PC-9 (cell line): Measurements from ENCODE around the gene FAT1. TPM values are rescaled to one million over a fixed set of nuclear protein-coding genes. Genes with fewer than 3 reads are reported as not detected.
A peak's percentile ranks its signal among the peaks of the same experiment; 100 is the strongest.

Experiments used
- BruUV-seq: library from RNA; stranded (reverse); fragments of 400-500 nt; replicated peaks from 2 replicates; lab custom pipeline; 2021; lab: Mats Ljungman, UMichigan
- CTCF ChIA-PET: fragments of 300-600 bp; sonication (Branson Sonifier 250); formaldehyde crosslinking; loops from one replicate; lab custom pipeline; 2022; ENCODE audit warnings: antibody characterized with exemption; lab: Charles Lee
- POLR2A ChIA-PET: fragments of 300-600 bp; sonication (Branson Sonifier 250); formaldehyde crosslinking; loops from one replicate; lab custom pipeline; 2022; ENCODE audit warnings: antibody characterized with exemption; ENCODE audit not compliant: unreplicated experiment; lab: Charles Lee
- DNase-seq, 2 experiments: peaks; one replicate each; pipeline versions ENCODE4 v3.0.0 to v3.0.0-alpha.2; 2015 to 2022; ENCODE audit warnings: mixed read lengths in 1 of 2
- H2AFZ ChIP-seq: fragments of 200-600 bp; sonication (generic); 2 replicates; pipeline ENCODE4 v1.8.1; 2017; ENCODE audit warnings: antibody characterized with exemption
- H3F3A ChIP-seq: fragments of 200-600 bp; sonication (generic); 2 replicates; pipeline ENCODE4 v1.8.1; 2017; ENCODE audit warnings: antibody characterized with exemption, mild to moderate bottlenecking, low read depth; ENCODE audit not compliant: insufficient read depth
- H3K27ac ChIP-seq: fragments of 200-600 bp; sonication (generic); 2 replicates; pipeline ENCODE4 v1.6.1; 2016; ENCODE audit warnings: mixed run types
- H3K27me3 ChIP-seq: fragments of 200-600 bp; sonication (generic); 2 replicates; pipeline ENCODE4 v1.6.1; 2016; ENCODE audit warnings: low read depth, mixed run types; ENCODE audit not compliant: insufficient read depth
- H3K36me3 ChIP-seq: fragments of 200-600 bp; sonication (generic); 2 replicates; pipeline ENCODE4 v1.6.1; 2016; ENCODE audit warnings: low read depth, mixed run types
- H3K4me1 ChIP-seq: fragments of 200-600 bp; sonication (generic); replicated peaks from 2 replicates; pipeline ENCODE4 v1.6.1; 2016; ENCODE audit warnings: mixed run types; ENCODE audit not compliant: insufficient read depth
- H3K4me2 ChIP-seq: fragments of 200-600 bp; sonication (generic); 2 replicates; pipeline ENCODE4 v1.6.1; 2017; ENCODE audit warnings: mixed run types
- H3K4me3 ChIP-seq: fragments of 200-600 bp; sonication (generic); 2 replicates; pipeline ENCODE4 v1.6.1; 2016; ENCODE audit warnings: mixed run types
- H3K79me2 ChIP-seq: fragments of 200-600 bp; sonication (generic); 2 replicates; pipeline ENCODE4 v1.6.1; 2017; ENCODE audit warnings: low read depth, mixed run types
- H3K9me2 ChIP-seq: fragments of 200-600 bp; sonication (generic); 2 replicates; pipeline ENCODE4 v1.8.1; 2017; ENCODE audit warnings: mild to moderate bottlenecking; ENCODE audit not compliant: insufficient read depth
- H3K9me3 ChIP-seq: fragments of 200-600 bp; sonication (generic); 2 replicates; pipeline ENCODE4 v1.8.1; 2016; ENCODE audit warnings: low read depth; ENCODE audit not compliant: insufficient read depth
- H4K20me1 ChIP-seq: fragments of 200-600 bp; sonication (generic); 2 replicates; pipeline ENCODE4 v1.8.1; 2017; ENCODE audit not compliant: insufficient read depth
- EZH2 ChIP-seq: fragments of 200-600 bp; sonication (generic); IDR thresholded peaks from 2 replicates; pipeline ENCODE4 v1.8.0; 2017; ENCODE audit warnings: antibody characterized with exemption, low read depth
- intact Hi-C: fragments of 100-400 bp; cut with micrococcal nuclease; formaldehyde crosslinking; loops from one replicate; pipeline ENCODE4 v1.10.0; 2022; ENCODE audit not compliant: unreplicated experiment
- total RNA-seq: library from RNA; stranded (reverse); gene quantifications from 2 replicates; pipeline ENCODE4 v1.2.3, GENCODE V29; 2021
- TF ChIP-seq, protein P1 (sequence below): fragments of 200-600 bp; sonication (generic); conservative IDR thresholded peaks from 2 replicates; pipeline ENCODE4 v1.6.1; 2017; ENCODE audit warnings: mixed run types, antibody characterized with exemption, mild to moderate bottlenecking, moderate library complexity

The FAT1 gene
- total RNA-seq, 1 experiment from 2014 or later, result 73.2 TPM

DNA sequence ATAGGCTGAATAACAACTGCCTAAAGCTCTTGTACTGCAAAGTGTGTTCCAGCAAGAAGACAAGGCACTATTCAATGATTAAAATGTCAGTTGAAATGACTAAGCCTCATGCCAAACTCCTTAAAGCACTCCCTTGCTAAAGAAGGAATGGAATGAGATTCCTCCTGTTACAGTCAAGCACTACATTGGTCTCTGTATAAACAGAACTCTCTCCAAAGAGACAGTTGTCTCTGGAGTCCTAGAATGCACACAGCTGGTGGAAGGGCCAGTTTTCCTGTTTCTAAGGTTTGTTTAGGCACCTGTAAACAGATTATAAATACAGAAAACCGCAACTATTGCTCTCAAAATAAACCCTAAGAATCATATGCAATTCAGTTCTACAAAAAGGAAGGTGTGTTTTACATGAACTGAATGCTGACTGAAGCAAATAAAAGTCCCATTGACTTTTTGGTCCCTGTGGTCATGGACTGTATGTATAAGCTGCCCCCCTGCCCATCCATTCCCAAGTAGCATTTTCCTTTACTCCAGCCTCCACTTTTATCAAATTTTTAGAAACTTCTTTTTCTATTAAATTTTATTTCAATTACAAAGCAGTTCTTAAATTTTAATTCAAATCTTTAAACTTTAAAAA lies 47.0 kb downstream of the FAT1 start:
- Histone ChIP-seq H3K27me3 (no peaks in the 10 kb centered on the region), H3K4me1 (no peaks in the 10 kb centered on the region), H3K79me2 (no peaks in the 10 kb centered on the region; the same call in 1 of the 2 replicates), H3K4me3 (no peak overlapping the region), H3K9me3 (no peaks in the 10 kb centered on the region), H3K36me3 (no peaks in the 10 kb centered on the region), H2AFZ (no peak overlapping the region), H3F3A (0 out of 2 replicates have a peak, but pooled peaks cover 6% of the 10 kb centered on the region), H3K4me2 (no peak overlapping the region), H4K20me1 (no peaks in the 10 kb centered on the region), H3K27ac (no peak overlapping the region), H3K9me2 (no peaks in the 10 kb centered on the region)
- intact Hi-C loops, result loop anchor here (1.0 to 5.0 kb wide), 3 partner anchors 9 to 48 kb away; no protein-coding TSS in a partner anchor
- BruUV-seq, result no TSS peak
- TF ChIP-seq EZH2, result no peak
- TF ChIP-seq, protein P1, sequence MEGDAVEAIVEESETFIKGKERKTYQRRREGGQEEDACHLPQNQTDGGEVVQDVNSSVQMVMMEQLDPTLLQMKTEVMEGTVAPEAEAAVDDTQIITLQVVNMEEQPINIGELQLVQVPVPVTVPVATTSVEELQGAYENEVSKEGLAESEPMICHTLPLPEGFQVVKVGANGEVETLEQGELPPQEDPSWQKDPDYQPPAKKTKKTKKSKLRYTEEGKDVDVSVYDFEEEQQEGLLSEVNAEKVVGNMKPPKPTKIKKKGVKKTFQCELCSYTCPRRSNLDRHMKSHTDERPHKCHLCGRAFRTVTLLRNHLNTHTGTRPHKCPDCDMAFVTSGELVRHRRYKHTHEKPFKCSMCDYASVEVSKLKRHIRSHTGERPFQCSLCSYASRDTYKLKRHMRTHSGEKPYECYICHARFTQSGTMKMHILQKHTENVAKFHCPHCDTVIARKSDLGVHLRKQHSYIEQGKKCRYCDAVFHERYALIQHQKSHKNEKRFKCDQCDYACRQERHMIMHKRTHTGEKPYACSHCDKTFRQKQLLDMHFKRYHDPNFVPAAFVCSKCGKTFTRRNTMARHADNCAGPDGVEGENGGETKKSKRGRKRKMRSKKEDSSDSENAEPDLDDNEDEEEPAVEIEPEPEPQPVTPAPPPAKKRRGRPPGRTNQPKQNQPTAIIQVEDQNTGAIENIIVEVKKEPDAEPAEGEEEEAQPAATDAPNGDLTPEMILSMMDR, result no peak
- POLR2A ChIA-PET, result no interaction called here
- CTCF ChIA-PET, result interaction anchor here (0.7 kb wide), 1 partner anchor 25 kb away, joined by 5 read pairs; no protein-coding TSS in a partner anchor
- DNase-seq, result peak; percentile 45 to 72

DNA sequence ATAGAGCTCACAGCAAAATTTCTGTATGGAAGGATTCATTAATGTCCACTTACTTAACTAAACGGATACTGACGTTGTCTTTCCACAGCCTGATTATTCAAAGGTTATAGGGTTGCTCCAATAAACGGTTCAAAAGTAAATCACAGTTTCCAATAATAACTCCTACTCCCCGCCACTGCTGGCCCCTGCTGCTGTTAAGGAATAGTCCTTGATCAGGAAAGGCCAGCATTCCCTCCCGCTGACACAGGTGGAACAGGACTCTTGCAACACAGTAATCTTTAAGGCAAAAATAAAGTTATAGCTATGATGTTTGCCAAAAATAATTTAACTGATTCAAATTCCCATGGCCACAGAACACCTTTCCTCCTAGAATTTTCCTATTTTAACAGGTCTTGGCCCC lies 53.9 kb downstream of the FAT1 start:
- no TSS peak for BruUV-seq
- no peak overlapping the region for H3K4me2 ChIP-seq
- H3K4me1 ChIP-seq, result no peaks in the 10 kb centered on the region
- H3K27ac ChIP-seq, result no peak overlapping the region
- H3K9me3 ChIP-seq, result no peaks in the 10 kb centered on the region
- ChIA-PET CTCF (interaction anchor here (1.0 to 1.1 kb wide), 2 partner anchors 54 to 747 kb away, joined by 3 to 4 read pairs; partner anchors contain the start of gene FAT1), POLR2A (no interaction called here)
- H3F3A ChIP-seq, result 0 out of 2 replicates have a peak, but pooled peaks cover 3% of the 10 kb centered on the region
- H3K79me2 ChIP-seq, result no peaks in the 10 kb centered on the region
- H4K20me1 ChIP-seq, result no peaks in the 10 kb centered on the region
- intact Hi-C loops, result loop anchor here (1.0 kb wide), 1 partner anchor 56 kb away; no protein-coding TSS in a partner anchor
- H3K36me3 ChIP-seq, result no peaks in the 10 kb centered on the region
- DNase-seq, result no peak
- H3K9me2 ChIP-seq, result no peaks in the 10 kb centered on the region
- H2AFZ ChIP-seq, result no peak overlapping the region
- TF ChIP-seq, protein P1, result no peak
- TF ChIP-seq EZH2, result no peak
- no peaks in the 10 kb centered on the region for H3K27me3 ChIP-seq
- H3K4me3 ChIP-seq, result no peak overlapping the region

DNA sequence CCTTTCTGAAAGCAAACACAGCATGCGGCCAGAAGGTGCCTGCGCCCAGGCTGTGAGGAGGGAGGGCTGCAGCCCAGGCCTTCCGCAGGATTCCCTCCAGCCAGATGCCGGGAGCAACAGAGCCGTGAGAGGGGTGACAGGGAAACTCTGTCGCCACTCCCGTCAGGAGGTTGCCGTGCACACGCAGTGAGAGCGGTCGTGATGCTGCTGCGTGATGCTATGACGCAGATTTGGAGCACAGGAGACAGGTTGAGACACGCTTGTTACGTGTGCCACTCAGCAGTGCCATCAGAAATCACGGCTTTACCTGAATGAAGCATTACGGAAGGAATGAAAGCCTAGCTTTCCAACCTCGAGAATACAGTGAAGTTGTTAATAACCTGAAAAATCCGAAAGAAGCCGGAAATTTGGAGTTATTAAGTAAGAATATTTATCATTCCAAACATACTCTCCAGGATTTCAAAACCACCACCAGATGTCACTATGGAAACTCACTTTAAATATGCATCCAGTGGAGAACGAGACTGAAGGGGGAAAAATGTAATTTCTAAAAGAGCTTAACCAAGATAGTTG lies 54.4 kb downstream of the FAT1 start:
- Histone ChIP-seq H3K4me3 (no peak overlapping the region), H3K27me3 (no peaks in the 10 kb centered on the region), H3K79me2 (no peaks in the 10 kb centered on the region), H3K9me3 (no peaks in the 10 kb centered on the region), H3K36me3 (no peaks in the 10 kb centered on the region), H3K4me2 (no peak overlapping the region), H3K27ac (no peak overlapping the region), H2AFZ (no peak overlapping the region), H3K9me2 (no peaks in the 10 kb centered on the region), H3F3A (0 out of 2 replicates have a peak, but pooled peaks cover 3% of the 10 kb centered on the region), H3K4me1 (no peaks in the 10 kb centered on the region), H4K20me1 (no peaks in the 10 kb centered on the region)
- CTCF ChIA-PET, result interaction anchor here (1.0 to 1.1 kb wide), 2 partner anchors 54 to 747 kb away, joined by 3 to 4 read pairs; partner anchors contain the start of gene FAT1
- POLR2A ChIA-PET, result no interaction called here
- intact Hi-C loops, result loop anchor here (1.0 kb wide), 1 partner anchor 56 kb away; no protein-coding TSS in a partner anchor
- BruUV-seq, result no TSS peak
- TF ChIP-seq, protein P1, result peak; percentile 52
- no peak for TF ChIP-seq EZH2
- DNase-seq, result no peak
